ENCODE measurements around the gene GPR160.

GRCh38 chr3:170102431-170102830 lies 64.6 kb downstream of the GPR160 start:
- TF ChIP-seq POLR2A (IDR thresholded peaks at IDR 0.05) (no peak), CTCF (IDR thresholded peaks at IDR 0.05) (no peak)

Data from lower leg skin (tissue), 3 donors.